ENCODE measurements around the gene DIPK1B.

GRCh38 chr9:136739509-136739908 is 27.1 kb downstream of the DIPK1B start:
- no peak for TF ChIP-seq NFRKB (IDR thresholded peaks at IDR 0.05)
- TF ChIP-seq FOXM1 (IDR thresholded peaks at IDR 0.05; ENCODE audit: borderline replicate concordance), result no peak
- TF ChIP-seq TARDBP (IDR thresholded peaks at IDR 0.05), result no peak
- TF ChIP-seq SUZ12 (IDR thresholded peaks at IDR 0.05), result no peak
- no peak for TF ChIP-seq LEF1 (IDR thresholded peaks at IDR 0.05; ENCODE audit: borderline replicate concordance)
- no peak for TF ChIP-seq SP1 (IDR thresholded peaks at IDR 0.05)
- TF ChIP-seq PKNOX1 (IDR thresholded peaks at IDR 0.05), result no peak
